Stimulated activated CD8-positive, alpha-beta memory T cell treated with anti-CD3 and anti-CD28 coated beads, Interleukin-2, amount 100 ng/mL, for 48 hours (primary cell): ENCODE measurements around the gene POLR2J3.
"Not testable (repeated sequence)": the region's sequence is repeated elsewhere in the genome, so short reads cannot be mapped to it uniquely, and the experiment has no call there.

Experiments used
- DNase-seq, 2 donors: peaks; one replicate each; pipeline ENCODE4 v3.0.0-alpha.2; 2020; ENCODE audit warnings: low read depth in 2 of 2

POLR2J3 gene

DNA sequence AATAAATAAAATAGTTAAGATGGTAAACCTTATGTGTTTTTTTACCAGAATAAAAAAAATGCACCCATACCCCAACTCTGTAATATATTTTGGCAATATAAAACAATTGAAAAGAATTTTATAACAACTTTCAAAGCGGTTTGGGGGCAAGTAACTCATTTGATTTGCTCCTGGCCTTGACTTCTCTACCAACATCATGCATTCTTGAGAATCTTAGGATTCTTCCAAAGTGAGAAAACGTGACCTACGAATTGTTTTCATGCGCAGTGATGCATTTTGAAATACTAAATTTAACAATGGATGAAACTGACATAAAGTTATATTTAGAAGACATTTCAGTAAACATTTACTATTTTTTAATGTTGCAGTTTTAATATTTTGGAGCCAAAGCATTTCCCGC is 51.6 kb downstream of the POLR2J3 start:
- not testable (repeated sequence) for DNase-seq

GRCh38 chr7:102517550-102518147 is 54.7 kb downstream of the POLR2J3 start, which contains the start of gene RASA4B:
Gene RASA4B, minus strand, starts transcription at chr7:102517777. Its CDS starts 67 bp downstream, at chr7:102517710.
- not testable (repeated sequence) for DNase-seq
